HG03558 (cell line): ENCODE measurements around the gene HOXB6.

Experiments used
- ATAC-seq: cut with Tn5 transposase; IDR thresholded peaks from one replicate; pipeline ENCODE4 v1.9.1; 2021; ENCODE audit warnings: moderate number of reproducible peaks; ENCODE audit not compliant: unreplicated experiment; ENCODE audit errors: extremely low read depth

The HOXB6 gene

GRCh38 chr17:48546924-48547807, 57.6 kb downstream of the HOXB6 start:
- ATAC-seq = no peak

DNA sequence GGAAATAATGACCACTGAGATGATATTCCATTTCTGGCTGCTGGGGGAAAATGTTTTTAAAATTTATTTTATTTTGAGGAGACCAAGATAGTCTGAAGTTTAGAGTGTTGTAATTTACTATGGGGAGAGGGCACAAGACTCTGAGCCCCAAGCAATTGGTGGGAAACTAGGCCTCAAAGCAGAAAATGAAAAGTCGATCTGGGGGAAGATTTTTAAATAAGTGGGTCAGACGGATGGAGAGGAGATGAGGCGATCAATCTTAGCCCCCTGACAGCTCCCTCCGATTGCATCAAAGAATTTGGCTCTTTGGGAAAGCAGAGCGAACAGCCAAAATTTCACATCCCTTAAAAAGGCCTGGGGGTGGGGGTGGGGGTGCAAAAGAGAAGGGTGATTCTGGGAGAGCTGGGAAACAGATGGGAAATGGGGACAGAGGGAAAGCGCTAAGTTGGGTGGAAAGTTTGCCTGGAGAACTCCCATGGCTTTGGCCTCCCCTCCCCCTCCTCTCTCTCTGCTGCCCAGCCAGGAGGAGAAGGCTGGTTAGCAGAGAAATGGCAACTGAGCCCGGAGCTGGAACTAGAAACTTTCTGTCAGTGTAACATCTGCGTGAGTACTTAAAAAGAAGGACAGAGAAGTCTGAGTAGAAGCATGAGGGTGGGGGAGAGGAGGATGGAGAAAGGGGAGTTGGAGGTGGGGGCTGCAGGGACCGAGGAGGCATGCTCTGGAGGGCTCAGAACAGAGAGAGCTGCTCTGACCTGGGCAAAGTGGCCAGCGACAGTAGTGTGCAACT, 58.5 kb downstream of the HOXB6 start:
- ATAC-seq = no peak
